Astrocyte of the cerebellum (primary cell): Measurements from ENCODE around the gene MFSD2A.
"Not testable (repeated sequence)": the region's sequence is repeated elsewhere in the genome, so short reads cannot be mapped to it uniquely, and the experiment has no call there.

Experiments
- DNase-seq: peaks from one replicate; pipeline ENCODE4 v3.0.0-alpha.2; 2011; ENCODE audit warnings: low read depth
- H3K4me3 ChIP-seq: 2 replicates; pipeline ENCODE4 v1.5.1; 2011; ENCODE audit warnings: mild to moderate bottlenecking, low read depth, low read length, moderate library complexity
- CTCF ChIP-seq: IDR thresholded peaks from 2 replicates; pipeline ENCODE4 v1.5.1; 2012; ENCODE audit warnings: low read length, low read depth, moderate library complexity, mild to moderate bottlenecking; ENCODE audit errors: missing control alignments
- in situ Hi-C: cut with HindIII; loops from 2 replicates; pipeline ENCODE4 v1.10.0; 2017; ENCODE audit warnings: low sequenced_read_pairs

The MFSD2A gene

DNA sequence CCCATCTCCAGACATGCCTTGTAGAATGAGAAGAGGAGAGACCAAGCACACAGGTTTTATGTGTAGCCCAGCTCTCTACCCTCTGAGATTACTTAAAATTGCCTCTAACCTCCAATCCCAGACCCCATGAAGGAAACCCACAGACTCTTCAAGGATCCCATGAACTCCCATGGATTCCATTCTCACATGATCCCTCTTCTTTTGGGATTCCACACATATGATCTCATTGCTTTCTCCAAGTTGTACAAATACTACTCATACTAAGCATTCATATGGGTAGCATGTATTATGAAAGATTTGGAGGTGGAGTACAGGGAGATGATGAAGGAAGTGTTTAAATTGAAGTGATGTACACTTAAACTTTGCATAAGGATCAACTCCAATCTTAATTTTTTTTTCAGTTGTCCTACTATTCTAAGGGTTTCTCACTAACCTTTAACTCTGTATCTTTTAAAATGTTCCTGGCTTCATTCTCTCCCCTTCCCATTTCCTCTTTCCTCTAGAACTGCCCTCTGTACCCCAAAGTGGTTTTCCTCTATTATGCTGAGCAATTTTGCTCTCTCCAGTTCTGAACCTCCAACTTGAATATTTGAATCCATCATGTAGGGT, 41.6 kb downstream of the MFSD2A start:
- no peak for TF ChIP-seq CTCF
- in situ Hi-C loops = no loop called here

GRCh38 chr1:40001456-40001855, 46.5 kb downstream of the MFSD2A start:
- TF ChIP-seq CTCF = no peak
- no peak overlapping the region for H3K4me3 ChIP-seq
- DNase-seq = no peak
- in situ Hi-C loops = no loop called here

More for the DNA sequence above, 41.6 kb downstream of the MFSD2A start:
- H3K4me3 ChIP-seq = no peak overlapping the region
- no peak for DNase-seq

DNA sequence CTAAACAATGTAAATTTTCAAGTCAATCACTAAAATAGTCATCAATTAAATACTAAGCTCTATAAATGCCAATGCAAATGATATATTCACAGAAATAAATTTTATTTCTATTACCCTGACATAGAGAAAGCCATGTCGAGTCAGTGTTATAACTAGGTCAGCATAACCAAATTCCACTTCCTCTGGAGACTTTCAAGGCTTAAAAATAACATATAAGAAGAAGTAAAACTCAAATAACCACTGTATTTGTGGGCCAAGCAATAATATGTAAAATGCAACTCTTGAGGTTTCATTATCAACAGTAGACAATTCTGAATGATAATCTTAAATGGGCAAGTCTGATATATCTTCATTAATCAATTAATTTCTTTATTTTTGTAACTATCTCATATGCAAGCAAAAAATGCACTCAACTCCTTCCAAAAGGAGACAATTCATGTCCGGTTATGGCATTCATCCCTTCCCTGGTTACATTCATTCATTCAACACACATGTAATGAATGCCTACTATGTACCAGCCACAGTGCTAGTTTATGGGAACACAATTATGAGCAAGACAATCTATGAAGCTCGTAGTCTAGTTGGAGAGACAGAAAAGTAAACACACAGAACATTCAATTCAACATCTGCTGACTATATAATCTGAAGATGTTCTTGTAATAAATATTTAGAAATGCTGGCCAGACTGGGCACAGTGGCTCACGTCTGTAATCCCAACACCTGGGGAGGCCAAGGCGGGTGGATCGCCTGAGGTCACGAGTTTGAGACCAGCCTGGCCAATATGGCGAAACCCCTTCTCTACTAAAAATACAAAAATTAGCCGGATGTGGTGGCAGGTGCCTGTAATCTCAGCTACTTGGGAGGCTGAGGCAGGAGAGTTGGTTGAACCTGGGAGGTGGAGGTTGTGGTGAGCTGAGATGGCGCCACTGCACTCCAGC, 48.5 kb downstream of the MFSD2A start:
- in situ Hi-C loops = no loop called here
- no peak for DNase-seq
- H3K4me3 ChIP-seq = no peak overlapping the region
- TF ChIP-seq CTCF = no peak

- no peak for DNase-seq
- H3K4me3 ChIP-seq = no peak overlapping the region
- TF ChIP-seq CTCF = no peak
- in situ Hi-C loops = no loop called here
Measured at GRCh38 chr1:40004857-40005256, 49.9 kb downstream of the MFSD2A start.

DNA sequence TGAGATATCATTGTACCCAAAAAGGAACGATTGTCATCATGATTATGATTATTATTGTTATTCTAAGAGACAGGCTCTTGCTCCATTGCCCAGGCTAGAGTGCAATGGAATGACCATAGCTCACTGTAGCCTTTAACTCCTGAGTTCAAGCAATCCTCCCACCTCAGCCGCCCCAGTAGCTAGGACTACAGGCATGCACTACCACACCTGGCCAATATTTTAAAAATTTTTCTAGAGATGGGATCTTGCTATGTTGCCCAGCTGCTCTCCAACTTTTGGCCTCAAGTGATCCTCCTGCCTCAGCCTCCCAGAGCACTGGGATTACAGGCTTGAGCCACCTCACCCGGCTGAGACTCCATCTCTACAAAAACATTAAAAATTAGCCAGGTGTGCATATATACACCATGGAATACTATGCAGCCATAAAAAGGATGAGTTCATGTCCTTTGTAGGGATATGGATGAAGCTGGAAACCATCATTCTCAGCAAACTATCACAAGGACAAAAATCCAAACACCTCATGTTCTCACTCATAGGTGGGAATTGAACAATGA, 52.6 kb downstream of the MFSD2A start:
- in situ Hi-C loops, H3K4me3 ChIP-seq, DNase-seq: not testable (repeated sequence)

DNA sequence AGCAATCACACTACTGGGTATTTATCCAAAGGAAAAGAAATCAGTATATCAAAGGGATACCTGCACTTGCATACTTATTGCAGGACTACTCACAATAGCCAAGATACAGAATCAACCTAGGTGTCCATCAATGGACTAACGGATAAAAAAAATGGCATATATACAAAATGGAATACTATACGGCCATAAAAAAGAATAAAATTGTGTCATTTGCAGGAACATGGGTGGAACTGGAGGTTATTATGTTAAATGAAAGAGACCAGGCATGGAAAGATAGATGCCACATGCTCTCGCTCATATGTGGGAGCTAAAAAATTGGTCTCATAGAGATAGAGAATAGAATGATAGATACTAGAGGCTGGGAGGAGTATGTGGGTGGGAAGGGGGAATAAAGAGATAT, 56.3 kb downstream of the MFSD2A start:
- in situ Hi-C loops = no loop called here
- no peak for TF ChIP-seq CTCF
- no peak overlapping the region for H3K4me3 ChIP-seq
- no peak for DNase-seq

GRCh38 chr1:40014253-40014706, 59.3 kb downstream of the MFSD2A start:
- DNase-seq = no peak
- H3K4me3 ChIP-seq = no peak overlapping the region
- in situ Hi-C loops = no loop called here
- no peak for TF ChIP-seq CTCF
